A204.1 (cell line): ENCODE results near the gene ZDHHC9.
A peak's percentile ranks its signal among the peaks of the same experiment; 100 is the strongest.
"Not testable (repeated sequence)": the region's sequence is repeated elsewhere in the genome, so short reads cannot be mapped to it uniquely, and the experiment has no call there.

Experiments
- FAIRE-seq: peaks from 2 replicates; lab custom pipeline; 2012; peaks lifted over from hg19 to GRCh38; lab: Jason Lieb, UNC

Gene ZDHHC9

DNA sequence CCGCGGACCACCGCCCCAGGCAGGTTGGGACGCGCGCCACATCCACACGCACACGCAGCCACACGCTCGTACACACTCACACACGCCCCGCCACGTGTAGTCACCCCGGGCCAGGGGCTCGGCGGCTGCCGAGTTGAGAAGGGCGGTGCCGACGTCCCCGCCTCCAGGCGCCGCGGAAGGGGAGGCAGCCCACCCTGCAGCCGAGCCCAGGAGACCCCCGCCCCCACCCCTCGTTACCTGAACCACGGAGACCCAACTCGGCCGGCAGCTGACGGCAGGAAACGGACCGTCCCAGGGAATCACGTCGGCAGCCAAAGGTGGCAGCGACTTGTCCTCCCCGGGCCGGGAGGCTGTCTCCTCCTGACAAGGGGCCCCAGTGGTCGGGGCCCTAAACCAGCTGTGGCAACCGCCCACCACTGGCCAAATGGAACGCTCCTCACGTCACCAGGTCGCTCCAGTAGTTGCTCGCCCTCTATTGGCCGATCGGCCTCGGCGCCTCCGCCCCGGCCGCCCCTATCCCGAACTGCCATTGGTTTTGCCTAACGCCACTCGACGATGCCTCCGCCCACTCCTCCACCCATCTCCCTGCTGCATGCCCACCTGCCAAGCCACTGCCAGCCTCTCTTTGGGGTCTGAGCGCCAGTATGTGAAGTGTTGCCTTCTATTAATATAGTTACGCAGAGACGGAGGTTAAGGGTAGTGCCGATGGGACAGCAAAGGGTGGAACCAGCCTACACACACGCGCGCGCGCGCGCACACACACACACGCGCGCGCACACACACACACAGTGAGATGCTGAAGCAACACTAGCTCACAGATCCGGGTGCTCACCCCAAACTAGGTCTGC lies at the start of gene ZDHHC9:
ZDHHC9 (minus strand) TSS at position 428 of the 848 bp plus-strand sequence. CDS start 1,941 bp downstream, outside the sequence.
- FAIRE-seq: no peak

DNA sequence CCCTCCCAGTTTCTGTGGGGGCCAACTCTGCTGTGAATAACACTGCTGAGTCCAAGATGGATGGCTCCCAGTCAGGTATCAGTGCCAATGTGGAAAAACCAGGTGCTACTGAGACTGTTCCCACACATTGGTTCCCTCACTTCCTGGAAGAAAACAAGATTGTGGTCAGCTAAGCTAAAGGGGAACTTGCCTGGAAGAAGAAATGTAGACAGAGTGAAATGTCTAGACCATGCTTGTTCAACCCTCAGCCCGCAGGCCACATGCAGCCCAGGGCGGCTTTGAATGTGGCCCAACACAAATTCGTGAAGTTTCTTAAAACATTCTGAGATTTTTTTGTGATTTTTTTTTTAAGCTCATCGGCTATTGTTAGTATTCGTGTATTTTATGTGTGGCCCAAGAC lies 33.7 kb upstream of the ZDHHC9 start:
- no peak for FAIRE-seq

DNA sequence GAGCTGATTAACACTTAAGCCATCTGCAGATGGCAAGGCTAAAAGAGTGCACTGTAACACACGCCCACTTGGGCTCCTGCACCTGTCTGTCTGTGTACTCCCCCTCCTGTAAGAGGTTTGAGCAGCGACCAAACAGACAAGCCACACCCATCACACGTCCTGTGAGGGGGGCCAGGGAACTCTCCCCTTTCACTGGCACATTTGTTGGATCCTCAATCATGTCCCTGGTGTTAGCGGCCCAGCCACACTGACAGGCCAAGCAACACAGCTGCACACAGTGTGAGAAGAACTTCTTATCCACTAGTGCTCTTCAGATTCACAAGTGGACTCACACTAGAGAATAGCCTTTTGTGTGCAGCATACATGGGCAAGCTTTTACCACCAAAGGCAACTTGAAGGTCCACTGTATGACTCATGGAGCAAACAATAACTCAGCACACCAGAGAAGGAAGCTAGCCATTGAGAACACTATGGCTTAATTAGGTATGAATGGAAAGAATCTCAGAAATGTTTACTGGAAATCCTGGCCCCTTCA lies 33.2 kb upstream of the ZDHHC9 start:
- no peak for FAIRE-seq

DNA sequence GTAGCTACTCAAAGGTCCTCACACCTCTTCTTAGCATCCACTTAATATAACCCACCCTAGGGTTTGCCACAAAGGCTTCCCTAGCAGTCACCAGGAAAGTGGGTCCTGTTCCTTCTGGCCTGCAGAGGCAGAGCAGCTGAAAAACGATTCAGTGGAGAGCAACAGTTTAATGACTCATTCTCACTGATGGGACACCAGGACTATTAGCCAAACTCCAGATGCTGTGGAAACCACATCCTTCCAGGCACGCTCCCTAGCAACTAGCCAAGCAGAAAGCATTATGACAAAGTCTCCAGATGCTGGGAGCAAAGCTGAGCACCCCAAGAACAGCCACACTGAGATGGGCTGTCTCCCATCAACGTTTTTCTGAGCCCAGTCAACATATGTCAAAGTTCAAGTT lies 32.0 kb upstream of the ZDHHC9 start:
- FAIRE-seq: no peak

DNA sequence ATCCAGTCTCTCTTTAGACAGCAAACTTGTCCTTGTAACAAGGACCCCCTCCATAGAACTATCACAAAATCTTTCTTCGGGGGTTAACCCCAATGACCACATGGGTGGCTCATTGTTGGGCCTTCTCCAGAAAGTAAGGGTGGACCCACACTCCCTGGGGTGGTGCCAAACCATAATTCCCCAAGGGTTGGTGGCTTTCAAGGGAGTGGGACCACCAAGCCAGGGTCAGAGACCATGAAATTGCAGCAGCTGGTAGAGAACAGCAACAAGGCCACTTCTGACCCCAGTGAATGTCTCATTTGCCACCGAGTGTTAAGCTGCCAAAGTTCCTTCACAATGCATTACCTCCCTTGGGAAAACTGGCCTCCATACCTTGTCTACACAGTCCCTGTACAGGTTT lies 28.8 kb upstream of the ZDHHC9 start:
- no peak for FAIRE-seq

DNA sequence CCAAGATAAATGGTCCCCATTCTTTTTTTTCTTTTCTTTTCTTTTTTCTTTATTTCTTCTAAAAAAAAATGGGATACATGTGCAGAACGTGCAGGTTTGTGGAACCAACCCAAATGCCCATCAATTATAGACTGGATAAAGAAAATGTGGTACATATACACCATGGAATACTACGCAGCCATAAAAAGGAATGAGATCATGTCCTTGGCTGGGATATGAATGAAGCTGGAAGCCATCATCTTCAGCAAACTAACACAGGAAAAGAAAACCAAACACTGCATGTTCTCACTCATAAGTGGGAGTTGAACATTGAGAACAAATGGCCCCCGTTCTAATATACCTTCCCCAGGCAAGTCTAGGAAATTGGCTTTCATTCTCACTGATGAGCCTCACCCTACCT lies 22.6 kb upstream of the ZDHHC9 start:
- not testable (repeated sequence) for FAIRE-seq

DNA sequence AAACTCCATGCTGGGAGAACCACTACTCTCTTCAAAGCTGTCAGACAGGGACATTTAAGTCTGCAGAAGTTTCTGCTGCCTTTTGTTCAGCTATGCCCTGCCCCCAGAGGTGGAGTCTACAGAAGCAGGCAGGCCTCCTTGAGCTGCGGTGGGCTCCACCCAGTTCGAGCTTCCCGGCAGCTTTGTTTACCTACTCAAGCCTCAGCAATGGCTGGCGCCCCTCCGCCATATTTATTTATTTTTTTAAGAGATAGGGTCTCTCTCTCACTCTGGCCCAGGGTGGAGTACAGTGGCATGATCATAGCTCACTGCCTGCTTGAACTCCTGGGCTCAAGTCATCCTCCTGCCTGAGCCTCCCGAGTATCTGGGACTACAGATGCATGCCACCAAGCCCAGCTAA lies 15.4 kb upstream of the ZDHHC9 start:
- not testable (repeated sequence) for FAIRE-seq

DNA sequence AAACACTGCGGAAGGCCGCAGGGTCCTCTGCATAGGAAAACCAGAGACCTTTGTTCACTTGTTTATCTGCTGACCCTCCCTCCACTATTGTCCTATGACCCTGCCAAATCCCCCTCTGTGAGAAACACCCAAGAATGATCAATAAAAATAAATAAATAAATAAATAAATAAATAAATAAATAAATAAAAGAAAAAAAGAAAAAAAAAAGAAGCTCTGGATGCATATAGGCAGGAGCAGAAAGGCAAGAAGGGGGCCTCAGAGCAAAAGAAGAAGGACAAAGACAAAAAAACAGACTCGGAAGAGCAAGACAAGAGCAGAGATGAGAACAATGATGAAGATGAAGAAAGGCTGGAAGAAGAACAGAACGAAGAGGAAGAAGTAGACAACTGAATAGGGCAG lies 8.1 kb upstream of the ZDHHC9 start:
- not testable (repeated sequence) for FAIRE-seq

DNA sequence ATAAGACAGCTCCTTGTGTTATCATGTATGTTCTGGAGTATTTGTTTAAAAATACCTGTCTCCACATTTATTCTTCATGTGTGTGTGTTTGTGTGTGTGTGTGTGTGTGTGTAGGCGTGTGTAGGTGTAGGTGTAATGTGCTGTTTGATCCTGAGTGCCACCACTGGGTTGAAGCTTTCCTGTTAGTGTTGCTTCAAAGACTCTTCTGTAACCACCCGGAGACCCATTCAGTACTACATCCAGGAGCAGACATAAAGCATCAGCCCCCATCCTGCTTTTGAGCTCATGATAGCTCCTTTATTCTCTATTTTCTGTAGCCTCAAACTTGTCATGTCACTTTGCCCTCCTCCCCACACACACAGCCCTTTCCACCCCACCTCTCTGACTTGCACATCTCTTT lies 3.0 kb upstream of the ZDHHC9 start:
- FAIRE-seq: no peak

DNA sequence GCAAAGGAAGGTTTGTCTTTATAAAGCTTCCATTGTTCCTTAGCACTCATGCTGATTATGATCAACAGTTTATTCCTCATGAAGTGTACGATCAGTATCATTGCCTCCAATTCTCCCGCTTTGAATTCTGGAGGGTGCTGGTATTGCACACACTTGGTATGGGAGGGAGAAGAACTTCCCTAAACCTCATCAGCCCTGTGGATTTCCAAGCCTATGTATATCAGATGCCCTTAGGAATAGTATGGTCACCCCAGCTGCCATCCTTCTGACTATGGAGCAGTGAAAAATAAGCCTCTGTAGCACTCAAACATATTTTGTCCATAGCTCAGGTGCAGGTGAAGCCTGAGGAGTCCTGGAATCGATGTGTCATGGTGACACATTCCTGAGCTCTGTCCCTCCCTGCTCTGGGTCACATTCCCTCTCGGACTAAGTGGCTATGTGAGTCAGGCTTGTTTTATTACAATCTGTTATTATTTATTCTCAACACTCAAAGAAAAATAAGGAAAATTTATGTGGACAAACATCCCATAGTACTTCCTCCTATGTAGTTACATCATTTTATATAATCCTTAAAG lies 2.0 kb upstream of the ZDHHC9 start:
- FAIRE-seq: no peak

DNA sequence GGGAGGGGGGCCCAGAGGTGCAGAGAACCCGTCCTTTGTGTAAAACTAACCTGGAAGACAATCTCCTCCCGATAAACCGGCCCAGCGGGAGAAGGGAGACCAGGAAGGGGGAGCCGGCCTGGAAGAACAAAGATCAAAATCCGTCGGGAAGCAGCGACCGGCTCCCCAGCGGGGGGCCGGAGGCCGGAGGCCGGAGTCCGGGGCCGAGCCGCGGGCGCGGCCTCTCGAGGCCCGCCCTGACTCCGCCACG lies 552 bp downstream of the ZDHHC9 start:
- no peak for FAIRE-seq

DNA sequence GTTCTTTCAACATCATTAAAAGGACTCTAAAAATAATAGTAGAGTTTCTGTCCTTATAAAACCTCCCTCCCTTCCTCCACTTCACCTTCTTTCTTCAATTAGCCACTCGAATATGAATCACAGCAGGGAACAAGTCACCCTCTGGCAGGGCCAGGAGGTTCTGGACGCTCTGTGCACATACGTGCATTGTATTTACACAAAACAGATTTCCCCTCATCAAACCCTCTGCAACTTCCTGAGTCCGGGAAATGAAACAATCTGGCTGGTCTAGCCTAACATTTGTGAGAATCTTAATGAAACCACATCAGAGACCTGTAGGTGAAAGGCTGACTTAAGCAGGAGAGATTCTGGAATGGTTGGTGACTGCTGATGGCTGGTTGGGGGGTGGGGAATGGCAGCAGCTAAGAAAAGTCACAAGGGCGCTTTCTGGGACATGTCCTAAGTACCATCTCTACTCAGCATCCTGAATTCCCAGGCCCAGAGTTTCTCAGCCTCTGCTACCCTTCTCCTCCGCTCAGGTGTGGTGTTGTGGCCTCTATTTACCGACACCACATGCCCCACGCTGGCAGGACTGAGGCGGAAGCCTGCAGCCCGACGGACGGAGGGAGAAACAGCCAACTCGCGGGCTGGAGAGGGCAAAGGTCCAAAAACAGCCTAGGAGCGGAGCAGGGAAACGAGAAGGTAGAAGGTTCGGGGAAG lies 1.0 kb downstream of the ZDHHC9 start:
- no peak for FAIRE-seq

DNA sequence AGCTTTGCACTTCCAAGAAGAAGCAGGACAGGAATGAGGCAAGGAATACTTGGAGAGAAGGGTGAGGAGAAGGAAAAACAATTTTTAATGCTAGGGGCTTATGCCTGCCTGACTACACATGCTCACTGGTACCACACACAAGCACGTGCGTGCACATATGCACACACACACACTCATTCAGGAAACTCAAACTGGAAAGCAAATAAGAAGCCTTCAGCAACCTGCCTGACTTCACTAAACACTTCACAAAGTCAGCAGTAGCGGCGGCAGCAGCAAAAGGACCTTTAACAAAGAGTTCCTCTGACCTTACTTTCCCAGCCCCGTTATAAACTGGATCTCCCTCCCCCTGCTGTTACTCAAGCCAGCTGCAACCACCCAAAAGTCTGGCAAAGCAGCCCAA lies 3.3 kb downstream of the ZDHHC9 start:
- FAIRE-seq: no peak

DNA sequence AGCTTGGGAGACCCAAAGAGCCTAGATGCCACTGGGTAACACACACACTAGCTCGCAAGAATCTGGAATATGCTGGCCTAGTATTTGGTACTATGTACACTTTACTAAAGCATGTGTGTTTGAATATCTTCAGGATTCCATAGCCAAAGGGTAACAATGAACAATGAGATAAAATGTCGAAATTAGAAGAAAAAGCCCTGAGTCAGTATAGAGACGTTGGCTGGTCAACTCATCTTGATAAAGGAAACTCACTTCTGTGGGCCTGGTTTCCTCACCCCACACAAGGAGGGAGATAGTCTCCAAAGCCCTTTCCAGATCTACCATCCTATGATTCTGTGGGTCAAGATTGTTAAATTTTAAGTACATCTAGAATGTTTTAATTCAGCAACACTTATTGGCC lies 6.9 kb downstream of the ZDHHC9 start:
- no peak for FAIRE-seq

DNA sequence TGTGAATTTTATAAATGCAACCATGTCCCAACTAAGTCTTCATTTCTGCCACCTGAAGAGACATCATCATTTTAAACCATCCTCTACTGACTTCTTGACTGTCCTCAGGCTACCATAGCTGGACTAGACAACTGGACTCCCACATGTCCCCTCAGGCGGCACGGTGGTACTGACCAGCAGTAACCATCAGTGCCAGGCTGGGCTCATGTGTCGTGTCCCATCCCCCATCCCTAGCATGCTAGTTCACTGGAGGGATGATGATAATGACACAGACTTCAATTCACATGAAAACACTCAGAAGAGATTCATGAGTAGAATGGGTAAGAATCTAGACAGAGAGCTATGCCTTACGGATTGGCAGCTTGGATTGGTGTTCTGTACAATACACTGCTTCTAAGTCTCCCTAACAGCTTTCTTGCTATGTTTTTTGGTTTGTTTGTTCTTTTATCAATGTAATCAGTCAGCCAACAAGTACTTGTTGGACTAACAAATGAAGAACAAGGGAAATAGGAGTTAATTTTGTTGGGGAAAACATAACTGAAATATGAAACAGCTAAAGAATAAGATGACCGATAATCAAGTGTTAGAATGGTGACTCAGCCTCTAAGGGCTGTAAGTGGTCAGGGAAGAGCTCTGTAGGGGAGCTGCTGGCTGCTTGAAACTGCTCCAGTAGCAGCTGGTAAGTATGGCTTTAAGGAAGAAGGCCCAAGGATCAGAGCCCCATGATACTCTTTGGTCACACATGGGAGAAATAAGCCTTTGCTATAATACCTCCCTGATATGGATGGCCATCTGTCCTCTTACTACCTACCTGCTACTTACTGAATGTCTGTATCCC lies 10.3 kb downstream of the ZDHHC9 start:
- FAIRE-seq: no peak

DNA sequence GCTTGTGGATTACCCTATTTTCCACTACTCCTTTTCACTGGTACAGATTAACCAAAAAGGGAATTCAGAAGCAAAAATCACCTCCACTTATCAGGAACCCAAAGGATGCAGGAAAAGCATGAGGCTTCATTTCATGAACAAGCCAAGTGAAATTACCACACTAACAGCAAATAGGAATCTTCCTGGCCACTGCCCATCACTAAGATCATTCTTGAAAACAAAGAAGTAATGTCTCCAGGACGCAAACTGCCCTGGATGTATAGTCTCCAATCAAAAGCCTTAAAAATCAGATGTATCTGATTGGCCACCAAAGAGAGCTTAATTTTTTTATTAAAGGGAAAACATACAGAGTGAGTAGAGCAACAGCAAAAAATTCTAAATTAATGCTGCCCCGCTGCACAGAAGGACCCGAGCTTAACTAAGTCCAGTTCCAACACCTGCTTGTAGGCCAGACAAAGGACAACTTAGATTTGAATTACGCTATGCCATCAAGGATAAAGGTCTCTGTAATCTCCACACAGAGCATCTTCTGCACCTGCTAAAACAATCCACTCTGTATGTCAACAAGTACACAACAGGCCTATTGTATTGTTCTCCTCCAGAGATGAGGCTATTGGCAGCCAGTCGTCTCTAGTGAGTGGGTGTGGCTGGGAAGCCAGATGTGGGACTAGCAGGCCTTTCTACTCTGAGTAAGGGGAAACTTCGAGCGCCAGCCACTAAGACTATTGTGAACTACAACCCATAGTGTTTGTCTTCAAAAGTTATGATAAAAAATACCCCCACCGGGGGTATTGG lies 12.4 kb downstream of the ZDHHC9 start:
- no peak for FAIRE-seq

DNA sequence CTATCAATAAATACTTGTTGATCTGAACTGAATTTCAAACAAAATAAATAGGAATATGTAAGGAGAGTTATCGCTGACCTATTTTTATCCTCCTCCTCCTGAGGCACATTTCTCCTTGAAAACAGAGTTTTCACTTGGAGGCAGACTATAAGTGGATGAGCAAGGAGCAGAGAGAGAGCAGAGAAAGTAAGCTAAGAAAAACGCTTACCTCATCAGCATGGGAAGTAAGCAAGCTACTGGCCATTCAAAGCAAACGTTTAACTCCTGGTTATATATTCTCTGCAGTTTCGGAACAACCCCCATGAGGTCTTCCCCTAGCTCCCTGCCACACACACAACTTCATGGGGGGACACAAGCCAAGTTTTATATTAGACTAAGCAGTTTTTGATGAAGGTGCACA lies 13.2 kb downstream of the ZDHHC9 start:
- no peak for FAIRE-seq

DNA sequence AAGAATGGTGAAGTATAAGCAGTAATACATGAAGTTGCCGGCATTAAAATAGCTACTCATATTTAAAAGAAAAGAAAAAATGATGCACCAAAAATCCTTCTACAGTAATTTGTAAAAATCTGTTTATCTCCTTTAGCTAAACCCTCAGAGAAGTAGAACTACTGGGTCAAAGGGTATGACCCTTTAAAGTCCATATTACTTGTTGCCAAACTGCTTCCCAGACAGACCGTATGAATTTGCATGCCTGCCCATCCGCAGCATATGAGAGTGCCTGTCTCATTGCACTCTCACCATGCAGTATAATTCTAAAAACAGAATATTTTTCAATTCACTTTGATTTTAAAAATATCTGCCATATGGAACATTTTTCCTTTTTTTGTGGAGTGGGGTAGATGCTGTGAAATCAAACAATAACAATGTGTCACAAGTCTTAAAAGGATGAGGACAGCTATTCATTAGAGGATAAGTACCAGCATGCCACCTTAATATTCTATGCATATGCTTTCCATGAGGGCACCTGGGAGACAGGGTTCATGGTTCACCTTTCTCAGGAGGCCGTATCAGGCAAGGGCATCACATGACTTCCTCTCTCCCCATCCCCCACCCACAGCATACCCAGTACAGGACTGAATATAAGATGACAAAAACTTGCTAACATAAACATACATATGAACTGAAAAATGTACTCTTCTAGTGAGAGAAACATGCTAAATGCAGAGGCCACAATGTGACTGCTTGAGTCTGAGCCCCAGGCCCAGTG lies 17.8 kb downstream of the ZDHHC9 start:
- no peak for FAIRE-seq

DNA sequence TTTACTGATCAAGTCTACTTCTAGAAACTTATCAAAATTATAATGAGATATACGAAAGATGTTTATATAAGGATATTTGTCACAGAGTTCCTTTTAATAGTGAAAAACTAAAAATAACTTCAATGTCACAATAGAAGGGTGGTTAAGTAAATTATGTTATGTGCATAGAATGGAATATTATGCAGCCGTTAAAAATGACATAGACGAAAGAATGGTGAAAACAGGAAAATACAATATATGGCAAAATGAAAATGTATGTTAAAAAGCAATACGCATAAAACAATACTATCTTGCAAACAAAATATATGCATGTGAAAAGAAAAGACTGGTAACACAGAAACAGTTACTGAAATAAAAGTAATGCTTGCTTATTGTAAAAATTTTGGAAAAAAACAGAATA lies 19.1 kb downstream of the ZDHHC9 start:
- no peak for FAIRE-seq

DNA sequence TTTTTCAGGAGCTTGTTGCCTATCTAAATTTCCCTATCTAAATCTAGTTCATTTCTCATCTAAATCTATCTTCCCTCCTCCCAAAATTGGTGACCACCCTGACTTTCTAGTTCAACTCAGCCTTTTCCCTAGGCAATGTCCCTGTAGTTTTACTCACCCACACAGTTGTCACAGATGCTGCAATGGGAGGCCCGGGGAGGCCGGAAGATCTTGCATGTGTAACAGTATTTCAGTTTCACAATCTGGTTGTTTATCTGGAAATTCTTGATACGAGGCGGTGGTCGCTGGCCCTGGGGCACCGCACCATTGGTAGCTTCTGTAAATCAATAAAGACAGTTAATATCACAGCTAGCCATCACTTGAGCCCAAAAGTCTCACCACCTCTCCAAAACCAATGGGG lies 20.2 kb downstream of the ZDHHC9 start:
- no peak for FAIRE-seq

DNA sequence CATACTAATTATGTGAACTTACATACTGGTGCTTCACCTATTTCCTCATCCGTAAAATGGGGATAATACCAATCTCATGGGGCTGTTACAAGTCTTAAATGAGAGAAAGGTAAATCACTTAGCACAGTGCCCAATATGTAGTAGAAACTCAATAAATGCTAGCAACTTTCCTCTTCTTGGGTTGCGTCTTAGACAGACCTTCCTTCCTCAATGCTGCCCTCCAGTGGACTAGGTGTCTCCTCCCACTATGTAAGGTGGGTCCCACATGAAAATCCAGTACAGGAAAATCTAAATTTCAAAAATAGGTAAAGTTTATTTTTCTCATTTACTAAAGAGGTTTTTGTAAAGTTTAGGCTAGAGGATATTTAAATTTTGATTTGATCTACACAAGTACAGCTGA lies 20.6 kb downstream of the ZDHHC9 start:
- peak; percentile 96 for FAIRE-seq
